Measurements from ENCODE around the gene GABRQ. TPM values are rescaled to one million over a fixed set of nuclear protein-coding genes. Genes with fewer than 3 reads are reported as not detected.

The GABRQ gene
- total RNA-seq, 6 experiments from 2014 or later: not detected

- TF ChIP-seq CTCF (IDR thresholded peaks at IDR 0.05): no peak
- DNase-seq: no peak
- Mint-ChIP-seq H3K4me3 (no peak overlapping the region), H3K9me3 (no peaks in the 10 kb centered on the region), H3K27me3 (ENCODE audit: insufficient read depth) (no peaks in the 10 kb centered on the region; the same call in 1 of the 2 replicates), H3K36me3 (ENCODE audit: low read depth) (no peaks in the 10 kb centered on the region), H3K27ac (no peak overlapping the region), H3K4me1 (ENCODE audit: low read depth) (no peaks in the 10 kb centered on the region)
These were observed 17.8 kb upstream of the GABRQ start for GRCh38 chrX:152619897-152620296.

GRCh38 chrX:152632445-152633097 lies 5.1 kb upstream of the GABRQ start:
- Mint-ChIP-seq H3K4me1 (ENCODE audit: low read depth) (no peaks in the 10 kb centered on the region), H3K9me3 (no peaks in the 10 kb centered on the region), H3K27me3 (ENCODE audit: insufficient read depth) (peaks cover 5% of the 10 kb centered on the region), H3K36me3 (ENCODE audit: low read depth) (no peaks in the 10 kb centered on the region), H3K27ac (no peak overlapping the region), H3K4me3 (no peak overlapping the region)
- peak; percentile 86 for TF ChIP-seq CTCF (IDR thresholded peaks at IDR 0.05)
- peak; percentile 28 for DNase-seq

- Mint-ChIP-seq H3K27me3 (ENCODE audit: insufficient read depth) (peaks cover 15% of the 10 kb centered on the region; the same call in 1 of the 2 replicates), H3K9me3 (no peaks in the 10 kb centered on the region), H3K27ac (no peak overlapping the region), H3K36me3 (ENCODE audit: low read depth) (no peaks in the 10 kb centered on the region), H3K4me1 (ENCODE audit: low read depth) (no peaks in the 10 kb centered on the region), H3K4me3 (no peak overlapping the region)
- peak; percentile 75 for TF ChIP-seq CTCF (IDR thresholded peaks at IDR 0.05)
- peak; percentile 40 for DNase-seq
These were observed 1.8 kb upstream of the GABRQ start for GRCh38 chrX:152635941-152636340.

- no peak for TF ChIP-seq CTCF (IDR thresholded peaks at IDR 0.05)
- Mint-ChIP-seq H3K36me3 (ENCODE audit: low read depth) (no peaks in the 10 kb centered on the region), H3K27ac (no peak overlapping the region), H3K4me1 (ENCODE audit: low read depth) (no peaks in the 10 kb centered on the region), H3K27me3 (ENCODE audit: insufficient read depth) (peaks cover 15% of the 10 kb centered on the region; the same call in 1 of the 2 replicates), H3K9me3 (no peaks in the 10 kb centered on the region), H3K4me3 (no peak overlapping the region)
- no peak for DNase-seq
These were observed 779 bp downstream of the GABRQ start for GRCh38 chrX:152638443-152638904.

- no peak overlapping the region for H3K27ac Mint-ChIP-seq
- H3K4me3 Mint-ChIP-seq: no peak overlapping the region
- no peak for DNase-seq
- H3K9me3 Mint-ChIP-seq: no peaks in the 10 kb centered on the region
- H3K4me1 Mint-ChIP-seq (ENCODE audit: low read depth): no peaks in the 10 kb centered on the region
- H3K36me3 Mint-ChIP-seq (ENCODE audit: low read depth): no peaks in the 10 kb centered on the region
- no peak for TF ChIP-seq CTCF (IDR thresholded peaks at IDR 0.05)
- H3K27me3 Mint-ChIP-seq (ENCODE audit: insufficient read depth): peaks cover 15% of the 10 kb centered on the region; the same call in 1 of the 2 replicates
These were observed 1.7 kb downstream of the GABRQ start for GRCh38 chrX:152639426-152639825.

Data from HFFc6 (cell line).